ENCODE data around the gene PLCL1.
"Not testable (repeated sequence)": the region's sequence is repeated elsewhere in the genome, so short reads cannot be mapped to it uniquely, and the experiment has no call there.

The PLCL1 gene

DNA sequence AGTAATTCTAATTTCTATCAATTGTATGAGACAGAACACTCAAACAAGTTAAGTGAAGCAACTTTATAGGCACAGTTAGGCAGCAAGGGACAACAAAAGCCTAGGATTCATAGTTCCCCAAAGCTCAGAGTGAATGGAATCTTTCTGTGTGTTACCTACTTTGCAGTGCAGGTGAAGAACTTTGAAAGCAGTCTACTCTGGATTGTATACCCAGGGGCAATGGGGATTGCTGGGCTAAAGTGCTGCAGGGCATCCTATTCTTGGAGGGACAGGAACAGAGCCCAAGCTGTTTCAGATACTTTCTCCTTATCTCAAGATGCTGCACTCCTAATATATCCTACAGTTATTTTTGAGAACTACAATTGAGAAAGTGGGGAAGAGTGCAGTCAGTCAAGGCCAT lies 207.6 kb downstream of the PLCL1 start:
- DNase-seq, result no peak

DNA sequence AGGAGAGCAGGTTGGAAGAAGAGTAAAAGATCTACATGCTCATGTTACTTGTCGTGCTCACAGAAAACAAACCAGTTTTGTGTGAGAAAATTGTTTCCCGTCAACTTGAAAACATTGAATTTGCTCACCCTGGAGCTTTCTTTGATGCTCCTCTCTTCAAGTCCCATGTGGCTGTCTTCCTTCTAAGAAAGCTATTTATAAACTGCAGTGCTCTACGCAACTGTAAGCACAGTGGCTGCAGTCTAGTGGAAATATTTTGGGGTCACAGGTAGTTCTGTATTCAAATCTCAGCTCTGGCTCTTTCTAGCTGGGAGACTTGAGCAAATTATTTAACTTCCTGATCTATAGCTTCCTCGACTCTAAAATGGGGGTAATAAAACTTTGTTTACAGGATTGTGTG lies 211.8 kb downstream of the PLCL1 start:
- DNase-seq, result no peak

DNA sequence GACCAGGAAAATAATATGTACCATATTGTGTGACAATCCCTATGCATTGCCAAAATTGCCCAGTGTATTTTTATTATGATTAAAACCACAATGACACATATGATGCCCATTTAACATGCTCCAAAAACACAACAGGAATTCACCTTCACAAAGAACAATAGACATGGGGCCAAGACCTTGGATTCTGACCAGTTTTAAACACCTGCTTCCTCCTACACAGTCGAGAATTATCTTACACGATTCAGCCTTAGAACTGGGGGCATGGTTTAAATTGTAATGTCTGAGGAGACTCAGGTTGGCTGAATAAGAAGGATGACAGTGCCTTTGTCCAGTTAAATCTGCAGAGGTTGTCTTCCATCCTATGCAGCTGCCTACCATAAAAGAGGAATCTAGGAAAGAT lies 212.7 kb downstream of the PLCL1 start:
- DNase-seq, result no peak

DNA sequence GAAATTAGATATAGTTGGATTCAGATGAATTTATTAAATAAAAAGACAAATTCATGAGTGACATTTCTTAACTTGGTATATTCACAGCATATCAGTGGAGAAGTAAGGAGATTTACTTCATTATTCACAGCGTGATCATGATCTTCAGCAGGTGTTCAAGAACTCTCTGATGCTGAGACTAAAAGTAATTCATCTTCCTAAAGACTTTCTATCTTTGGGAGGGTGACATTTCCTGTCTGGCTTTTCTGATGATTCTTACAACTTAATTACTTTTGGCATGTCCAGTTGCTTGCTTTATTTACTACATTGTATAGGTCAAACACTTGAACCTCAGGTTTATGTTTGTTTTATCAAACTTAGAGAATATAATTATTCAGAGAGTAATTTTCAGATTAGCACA lies 224.6 kb downstream of the PLCL1 start:
- DNase-seq, result no peak

DNA sequence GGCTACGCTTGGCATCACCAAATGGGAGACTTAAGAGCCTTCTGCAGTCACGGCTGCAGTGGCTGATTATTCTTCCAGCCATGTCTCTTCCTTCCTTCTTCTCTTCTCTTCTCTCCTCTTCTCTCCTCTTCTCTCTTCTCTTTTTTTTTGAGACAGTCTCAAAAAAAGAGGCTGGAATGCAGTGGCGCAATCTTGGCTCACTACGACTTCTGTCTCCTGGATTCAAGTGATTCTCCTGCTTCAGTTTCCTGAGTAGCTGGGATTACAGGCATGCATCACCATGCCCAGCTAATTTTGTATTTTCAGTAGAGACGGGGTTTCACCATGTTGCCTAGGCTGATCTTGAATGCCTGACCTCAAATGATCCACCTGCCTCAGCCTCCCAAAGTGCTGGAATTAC lies 225.2 kb downstream of the PLCL1 start:
- DNase-seq, result not testable (repeated sequence)

DNA sequence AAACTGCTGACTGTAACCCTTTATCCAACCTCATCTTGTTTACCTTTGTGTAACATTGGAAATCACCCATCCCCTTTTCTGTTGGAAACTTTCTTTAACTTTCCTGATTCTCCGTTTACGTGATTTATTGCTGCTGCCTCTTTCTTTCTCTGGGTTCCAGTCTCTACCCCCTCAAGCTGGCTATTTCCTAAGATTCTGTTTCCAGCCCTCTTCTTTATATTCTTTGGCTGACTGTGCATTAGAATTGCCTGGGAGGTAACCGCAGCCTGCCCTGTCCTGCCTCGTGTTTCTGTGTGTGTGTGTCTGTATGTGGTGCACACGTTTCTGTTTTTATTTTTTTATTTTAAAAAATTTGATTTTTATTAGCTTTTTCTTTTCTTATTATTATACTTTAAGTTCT lies 229.2 kb downstream of the PLCL1 start:
- no peak for DNase-seq

DNA sequence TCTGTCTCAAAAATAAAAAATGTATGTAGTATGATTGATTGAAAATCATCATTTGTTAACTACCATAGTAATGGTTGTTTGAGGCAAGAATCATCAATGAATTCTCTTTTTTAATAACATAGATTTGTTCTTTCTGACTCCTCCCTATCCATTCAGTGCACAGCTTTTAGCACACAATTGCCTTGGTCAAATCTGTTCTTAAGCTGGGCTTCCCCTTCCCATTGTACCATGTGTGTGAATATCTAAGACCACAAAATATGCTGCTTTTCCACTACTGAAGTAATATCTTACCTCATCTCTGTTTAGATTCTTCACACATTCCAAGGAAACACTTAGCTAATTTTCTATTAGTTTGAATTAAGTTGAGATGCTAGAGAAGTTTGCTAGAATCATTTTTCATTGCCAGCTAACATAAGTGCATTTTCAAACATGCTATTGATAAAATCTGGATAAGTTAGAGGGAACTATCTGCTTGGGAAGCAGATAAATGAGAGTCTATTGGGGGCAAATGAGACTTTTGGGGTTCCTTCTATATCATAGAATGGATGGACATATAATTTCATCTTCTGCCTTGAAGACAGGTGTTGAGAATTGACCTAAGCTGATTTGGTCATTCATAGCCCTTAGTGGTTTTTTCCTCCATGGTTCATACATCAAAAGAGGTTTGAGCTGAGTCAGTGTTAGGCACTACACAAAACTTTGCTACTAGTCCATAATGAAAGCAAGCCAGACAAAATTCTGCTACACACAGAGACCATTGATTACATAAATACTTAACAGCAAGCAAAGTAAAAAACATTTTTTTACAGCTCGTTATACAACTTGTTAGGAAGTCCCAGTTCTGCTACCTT lies 231.9 kb downstream of the PLCL1 start:
- DNase-seq, result no peak

DNA sequence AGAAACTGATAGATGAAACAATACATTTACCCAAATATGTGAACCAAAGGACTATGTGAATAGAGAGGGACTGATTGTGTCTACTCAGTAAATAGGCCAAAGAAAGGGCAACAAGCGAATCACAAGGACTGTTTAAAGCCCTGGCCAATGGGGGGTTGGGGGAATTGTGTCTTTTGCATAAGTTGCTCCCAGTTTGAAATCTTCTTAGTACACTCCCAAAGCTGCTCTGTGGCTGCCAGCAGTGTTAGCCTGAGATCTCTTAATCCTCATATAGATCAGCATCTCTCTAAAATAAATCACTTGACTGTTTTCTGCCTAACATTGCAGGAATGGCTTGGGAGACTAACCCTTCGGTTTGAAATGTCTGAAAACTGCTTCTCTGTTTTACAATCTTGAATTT lies 236.4 kb downstream of the PLCL1 start:
- DNase-seq, result no peak

DNA sequence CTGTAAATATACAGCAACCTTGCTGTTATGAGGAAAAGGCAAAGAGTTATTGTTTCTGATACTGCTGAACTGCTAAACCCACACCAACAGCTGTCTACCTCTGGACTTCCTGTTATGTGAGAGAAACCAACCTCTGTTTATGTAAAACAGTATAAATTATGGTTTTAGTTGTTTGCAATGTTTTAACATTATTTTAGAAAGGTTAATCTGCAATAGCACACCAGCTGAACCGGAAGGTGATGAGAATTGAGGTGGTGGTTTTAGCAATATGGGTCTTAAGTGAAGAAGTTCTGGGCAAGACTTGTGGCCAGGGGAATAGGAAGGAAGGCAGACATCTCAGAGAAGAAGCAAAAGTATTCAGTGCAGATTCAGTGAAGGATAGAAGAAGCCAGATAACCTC lies 237.8 kb downstream of the PLCL1 start:
- no peak for DNase-seq

DNA sequence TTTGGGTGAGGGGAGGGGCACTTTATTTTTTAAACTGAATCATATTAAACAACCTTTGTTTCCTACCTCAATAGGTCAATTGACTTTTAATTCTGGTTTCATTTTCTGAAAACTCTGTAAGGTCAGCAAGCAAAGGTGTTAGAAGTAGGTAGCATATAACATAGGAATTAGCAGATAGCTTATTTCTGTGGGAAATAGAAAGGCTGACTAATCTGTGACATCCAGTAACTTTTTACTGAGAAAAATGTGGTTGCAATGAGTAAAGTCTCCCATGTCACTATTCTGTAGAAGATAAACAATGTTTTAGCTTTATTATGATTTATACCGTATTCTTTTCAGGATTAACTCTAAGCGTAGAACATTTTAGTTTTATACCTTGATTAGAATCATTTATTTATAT lies 240.4 kb downstream of the PLCL1 start:
- DNase-seq, result no peak

DNA sequence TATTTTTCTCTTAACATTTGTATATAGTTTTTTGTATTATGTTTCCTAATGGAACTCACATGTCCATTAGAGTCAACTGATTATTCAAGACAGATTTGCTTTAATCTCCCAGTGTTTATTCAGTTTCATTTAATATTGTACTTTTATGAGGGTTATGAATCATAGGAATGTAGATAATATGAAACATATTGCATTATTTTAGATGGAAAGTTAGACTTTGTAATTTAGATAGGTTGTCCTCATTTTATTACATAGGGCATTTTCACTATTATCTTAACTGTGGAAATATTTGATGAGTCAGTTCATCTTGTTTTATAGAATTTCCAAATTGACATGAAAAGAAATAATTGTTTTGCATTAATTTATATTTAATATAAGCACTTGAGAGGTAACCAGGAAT lies 240.8 kb downstream of the PLCL1 start:
- DNase-seq, result no peak

DNA sequence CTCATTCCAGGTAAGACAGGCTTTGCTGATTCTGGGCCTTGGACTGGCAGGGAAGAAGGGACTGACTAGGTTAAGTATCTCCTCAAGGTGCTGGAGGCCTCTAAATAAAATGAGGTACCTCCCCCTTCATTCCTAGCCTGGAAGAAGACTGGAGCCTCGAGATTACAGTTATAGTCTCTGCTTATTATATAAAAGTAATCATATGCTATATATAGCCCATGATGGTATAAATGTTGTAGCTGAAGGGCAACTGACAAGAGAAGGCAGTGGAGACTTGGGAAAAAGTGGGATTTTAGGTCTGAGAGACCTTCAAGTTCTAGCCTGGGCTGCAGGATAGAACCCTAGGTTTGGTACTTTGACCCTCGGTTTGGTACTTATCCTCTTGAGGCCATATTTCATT lies 248.3 kb downstream of the PLCL1 start:
- DNase-seq, result no peak

DNA sequence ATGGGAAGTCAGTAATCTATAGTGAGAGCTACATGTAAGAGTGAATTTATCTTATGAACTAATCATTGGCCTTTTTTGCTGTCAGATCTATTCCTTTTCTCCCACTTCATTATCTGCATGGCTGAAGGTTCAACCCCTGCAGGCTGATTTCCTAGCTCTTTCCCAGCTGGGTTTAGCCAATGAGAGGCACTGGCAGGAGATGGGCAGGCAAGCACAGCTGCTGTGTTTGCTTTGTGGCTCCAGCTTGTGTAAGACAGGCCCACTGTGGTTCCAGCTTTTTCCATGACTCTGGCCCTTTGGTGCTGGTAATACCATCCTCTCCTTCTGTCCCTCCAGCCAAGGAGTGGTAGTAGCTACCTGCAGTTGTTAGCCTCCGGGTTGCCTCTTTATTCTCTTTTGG lies 248.8 kb downstream of the PLCL1 start:
- DNase-seq, result no peak

DNA sequence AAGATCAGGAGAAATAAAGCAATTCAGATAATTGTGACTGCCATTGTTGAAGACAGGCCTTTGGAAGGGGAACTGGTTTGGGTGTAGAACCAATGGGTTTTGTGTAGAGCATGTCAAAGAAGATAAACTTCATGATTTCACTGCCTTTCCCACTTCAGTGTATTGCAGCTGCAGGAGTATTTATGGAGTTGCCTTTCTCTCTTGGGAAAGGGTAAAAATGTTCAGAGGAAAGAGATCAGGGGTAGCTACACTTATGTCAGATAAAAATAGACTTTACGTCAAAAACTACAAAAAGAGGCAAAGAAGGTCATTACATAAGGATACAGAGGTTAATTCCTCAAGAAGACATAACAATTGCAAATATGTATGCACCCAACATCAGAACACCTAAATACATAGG lies 249.4 kb downstream of the PLCL1 start:
- no peak for DNase-seq

DNA sequence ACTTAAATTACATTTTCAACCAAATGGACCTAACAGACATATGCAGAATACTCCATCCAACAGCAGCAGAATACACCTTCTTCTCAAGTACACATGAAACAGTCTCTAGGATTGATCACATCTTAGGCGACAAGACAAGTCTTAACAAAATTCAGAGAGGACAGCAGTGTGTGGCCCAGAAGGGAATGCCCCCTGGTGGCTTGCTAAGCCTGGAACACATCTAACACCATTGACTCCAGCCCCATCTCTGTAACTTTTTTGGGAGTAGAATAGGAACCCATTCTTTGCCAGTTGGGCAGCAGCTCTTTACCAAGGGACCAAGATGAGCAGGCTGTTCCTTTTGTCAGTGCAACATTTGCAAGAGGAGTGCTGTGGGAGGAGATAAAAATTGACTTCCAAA lies 249.9 kb downstream of the PLCL1 start:
- DNase-seq, result peak; percentile 41

DNA sequence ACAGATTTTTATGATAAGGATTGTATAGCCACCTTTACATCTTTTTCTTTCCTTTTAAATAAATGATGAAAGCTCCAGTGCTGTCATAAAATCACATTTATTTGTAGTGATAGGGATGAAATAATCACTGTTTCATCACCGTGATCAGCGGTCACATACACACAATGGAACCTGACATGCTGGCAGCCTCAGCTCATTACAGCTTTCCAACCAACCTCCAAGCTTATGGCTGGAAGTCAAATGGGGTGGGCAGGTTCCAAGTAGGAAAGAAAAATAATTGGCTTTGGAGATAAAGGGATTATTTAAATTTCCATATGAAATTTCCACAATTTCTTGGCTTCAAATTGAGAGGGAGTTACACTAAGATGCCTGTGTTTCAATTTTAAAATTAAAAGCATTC lies 251.3 kb downstream of the PLCL1 start:
- DNase-seq, result no peak

DNA sequence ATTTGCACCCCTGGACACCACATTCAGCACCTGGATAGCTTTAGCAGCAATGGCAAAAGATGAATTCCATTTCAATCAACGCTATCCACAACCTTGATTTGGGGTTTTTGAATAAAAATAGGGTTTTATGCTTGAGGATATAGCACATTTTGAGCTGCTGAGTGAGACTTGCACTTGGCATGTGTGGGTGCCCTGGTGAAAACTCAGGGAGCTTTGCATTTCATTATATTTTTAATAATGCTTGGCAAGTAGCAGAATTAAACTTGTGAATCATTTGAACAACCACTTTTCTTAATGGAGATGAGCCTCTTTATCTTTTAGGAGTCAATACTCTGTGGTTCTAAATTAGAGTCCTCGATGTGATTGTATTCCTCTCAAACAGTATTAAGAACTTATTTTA lies 252.4 kb downstream of the PLCL1 start:
- DNase-seq, result no peak

DNA sequence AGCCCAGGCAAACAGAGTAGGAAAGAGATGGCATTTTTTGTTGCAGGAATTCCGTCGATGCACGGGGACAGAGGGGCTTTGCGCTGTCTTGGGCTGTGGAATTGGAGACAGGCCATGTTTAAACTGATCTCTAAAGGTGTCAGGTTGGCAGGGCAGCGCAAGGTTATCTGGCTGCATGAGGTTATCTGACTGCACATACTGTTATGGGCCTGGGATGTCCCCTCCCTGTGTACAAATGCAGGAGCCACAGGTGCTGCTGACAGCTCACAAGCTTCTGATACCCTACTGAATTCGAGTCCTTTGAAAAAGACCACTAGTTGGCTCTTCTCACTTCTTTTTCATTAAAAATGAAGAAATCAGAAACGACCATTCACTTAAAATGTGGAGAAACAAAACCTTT lies 255.4 kb downstream of the PLCL1 start:
- no peak for DNase-seq

DNA sequence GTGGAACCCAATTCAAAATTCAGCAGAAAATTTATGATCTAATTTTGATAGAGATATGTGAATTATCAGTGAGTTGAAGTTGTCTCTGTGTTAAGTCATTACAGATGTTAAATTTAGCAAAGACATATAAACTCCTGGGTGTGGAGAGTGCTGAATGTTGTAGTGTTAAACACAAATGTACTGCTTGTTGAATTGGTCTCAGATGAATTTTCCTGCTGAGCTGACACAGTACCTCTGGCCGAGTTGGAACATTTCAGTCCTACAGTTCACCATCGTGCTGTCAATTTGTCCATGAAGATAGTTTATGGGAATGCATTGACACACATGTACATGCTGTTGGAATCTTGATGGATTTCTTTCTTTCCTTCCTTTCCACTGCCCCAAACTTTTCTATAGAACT lies 255.9 kb downstream of the PLCL1 start:
- no peak for DNase-seq

DNA sequence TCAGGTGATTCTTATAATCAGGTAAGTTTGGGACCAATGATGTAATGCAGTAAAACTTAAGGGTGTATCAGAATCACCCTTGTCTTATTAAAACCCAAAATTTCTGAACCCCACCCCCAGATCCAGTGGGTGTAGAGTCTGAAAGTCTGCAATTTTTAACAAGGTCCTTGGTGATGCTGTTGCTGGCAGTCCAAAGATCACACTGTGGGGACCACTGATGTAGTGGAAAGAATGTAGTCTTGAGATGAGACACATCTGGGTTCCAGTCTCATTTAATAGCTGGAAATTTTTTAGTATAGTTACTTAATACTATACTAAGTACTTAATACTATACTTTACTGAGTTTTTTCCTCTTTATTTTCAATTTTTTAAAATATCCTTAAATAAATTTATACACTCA lies 258.4 kb downstream of the PLCL1 start:
- no peak for DNase-seq

DNA sequence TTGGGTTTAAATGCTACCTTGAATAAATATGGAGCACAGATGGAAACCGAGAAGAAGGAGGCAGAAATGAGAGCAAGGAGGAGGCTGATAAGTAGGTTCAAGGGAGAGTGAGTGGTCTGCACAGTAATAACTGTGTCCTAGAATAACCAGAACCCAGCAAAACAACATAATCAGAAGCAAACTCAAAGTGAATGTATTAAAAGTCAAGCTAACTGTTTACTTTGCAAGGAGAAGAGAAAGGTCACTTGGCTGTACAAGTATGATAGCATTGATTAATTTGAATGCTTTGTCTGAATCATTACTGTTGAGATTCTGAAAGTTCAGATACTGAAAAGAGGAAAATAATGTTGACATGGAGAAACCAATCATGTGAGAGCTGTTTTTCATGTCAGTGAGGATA lies 258.8 kb downstream of the PLCL1 start:
- no peak for DNase-seq

DNA sequence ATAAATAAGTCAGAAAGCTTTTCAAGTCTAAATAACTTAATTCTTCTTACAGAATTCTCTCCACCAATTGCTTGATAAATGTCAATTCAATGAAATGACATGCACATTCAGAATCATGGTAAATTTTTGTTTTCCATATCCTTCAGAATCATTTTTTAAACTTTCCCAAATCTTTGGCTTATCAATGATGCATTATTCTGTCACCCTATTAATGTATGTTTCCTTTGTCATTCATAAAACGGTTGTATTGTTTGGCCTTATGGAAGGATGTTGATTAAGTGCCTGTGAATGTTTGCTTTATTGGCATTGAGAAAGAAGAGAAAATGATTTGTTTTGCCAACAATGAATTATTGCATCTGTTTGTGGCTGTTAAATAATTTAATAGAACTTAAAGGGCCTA lies 260.9 kb downstream of the PLCL1 start:
- DNase-seq, result no peak

DNA sequence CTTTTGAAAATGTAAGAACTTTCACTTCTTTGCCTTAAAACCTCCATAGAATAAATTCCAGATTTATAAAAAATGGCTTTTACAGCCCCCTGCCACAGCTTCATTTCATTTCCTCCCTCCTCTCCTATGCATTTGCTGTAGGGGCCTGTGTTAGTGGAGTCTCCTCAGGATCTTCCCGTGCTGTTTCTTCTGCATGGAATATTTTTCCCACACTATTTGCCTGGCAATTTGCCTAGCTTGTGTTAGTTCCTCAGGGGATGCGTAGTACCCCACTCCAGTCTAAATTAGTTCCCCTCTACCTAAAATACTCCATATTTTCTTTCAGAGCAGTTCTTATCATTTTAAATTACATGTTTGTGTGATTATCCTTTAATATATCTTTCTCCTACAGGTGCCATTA lies 262.2 kb downstream of the PLCL1 start:
- no peak for DNase-seq

DNA sequence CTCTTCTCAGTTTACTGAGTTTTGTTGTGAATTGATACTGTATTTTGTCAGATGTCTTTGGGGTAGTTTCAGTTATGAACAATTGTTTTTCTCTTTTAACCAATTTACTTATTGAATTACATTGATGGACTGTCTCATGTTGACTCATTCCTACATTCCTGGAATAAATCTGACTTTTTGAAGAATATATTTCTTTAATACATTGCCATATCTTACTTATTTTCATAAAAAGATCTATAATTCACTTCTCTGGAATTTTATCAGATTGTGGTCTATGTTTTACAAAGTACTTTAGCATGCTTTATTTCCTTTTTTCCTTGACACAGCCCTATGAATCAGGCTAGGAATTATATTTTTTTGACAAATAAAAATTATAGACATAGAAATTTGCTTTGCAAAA lies 268.3 kb downstream of the PLCL1 start:
- DNase-seq, result no peak

DNA sequence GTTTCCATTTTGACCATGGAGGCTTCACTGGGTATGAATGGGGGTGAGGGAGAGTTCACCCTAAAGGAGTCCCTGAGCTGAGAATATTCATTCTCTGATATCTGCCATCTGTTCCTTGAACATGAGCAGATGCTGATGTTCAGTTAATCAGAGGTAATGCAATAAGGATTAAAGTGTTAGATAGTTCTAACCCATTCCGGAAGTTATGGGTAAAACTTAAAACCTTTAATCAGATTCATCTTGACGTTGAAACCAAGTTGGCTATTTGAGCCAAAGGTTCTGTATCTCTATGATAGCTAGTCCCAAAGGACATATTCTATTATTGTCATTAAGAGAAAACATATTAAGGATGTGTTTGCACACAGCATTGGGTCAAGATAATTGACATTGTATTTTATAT lies 268.9 kb downstream of the PLCL1 start:
- no peak for DNase-seq

DNA sequence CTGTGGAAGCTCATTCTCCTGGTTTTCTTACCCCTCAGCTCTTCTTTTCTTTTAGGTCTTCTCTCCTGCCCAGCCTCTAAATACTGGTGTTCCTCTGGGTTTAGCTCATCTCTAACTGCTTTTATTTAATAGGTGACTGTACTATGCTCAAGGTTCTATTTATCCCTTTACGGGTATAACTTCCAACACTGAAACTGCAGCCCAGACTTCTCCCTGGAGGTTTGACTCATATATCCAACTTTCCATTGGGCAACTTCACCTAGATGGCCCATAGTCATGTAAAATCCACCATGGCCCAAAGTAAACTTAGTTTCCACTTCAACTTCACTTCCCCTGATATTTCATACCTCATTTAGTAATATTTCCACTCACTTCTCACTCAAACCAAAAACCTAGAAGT lies 273.1 kb downstream of the PLCL1 start:
- no peak for DNase-seq
